Prostate gland (tissue), 2 donors: ENCODE data around the gene MTA3. TPM values are rescaled to one million over a fixed set of nuclear protein-coding genes. Genes with fewer than 3 reads are reported as not detected.

Experiments
- DNase-seq: peaks from one replicate; pipeline ENCODE4 v3.0.0-alpha.2; 2019; ENCODE audit warnings: low spot score
- H3K27ac ChIP-seq, 2 donors: fragments of 200-600 bp; sonication (generic); 2 replicates each; pipeline ENCODE4 v1.5.1; 2017 to 2019
- H3K27me3 ChIP-seq: fragments of 200-600 bp; sonication (generic); replicated peaks from 2 replicates; pipeline ENCODE4 v1.5.1; 2019; ENCODE audit not compliant: insufficient read depth
- H3K36me3 ChIP-seq, 2 donors: fragments of 200-600 bp; sonication (generic); 1 replicate in 1 of 2; 2 replicates in 1 of 2; pipeline versions ENCODE4 v1.5.1 to v1.8.1; 2017 to 2019
- H3K4me1 ChIP-seq: fragments of 200-600 bp; sonication (generic); replicated peaks from 2 replicates; pipeline ENCODE4 v1.5.1; 2019
- H3K4me3 ChIP-seq, 2 donors: fragments of 200-600 bp; sonication (generic); 2 replicates each; pipeline ENCODE4 v1.5.1; 2017 to 2019
- H3K9me3 ChIP-seq: fragments of 200-600 bp; sonication (generic); 2 replicates; pipeline ENCODE4 v1.5.1; 2017
- CTCF ChIP-seq, 4 experiments: fragments of 200-600 bp in 2 of 4; fragments of 450-650 bp in 2 of 4; sonication (generic) in 2 of 4; IDR thresholded peaks; 1 replicate in 3 of 4; 2 replicates in 1 of 4; pipeline ENCODE4 v1.5.1; 2016 to 2019; ENCODE audit warnings: antibody characterized with exemption in 4 of 4, mild to moderate bottlenecking in 2 of 4, moderate library complexity in 2 of 4
- POLR2A ChIP-seq: fragments of 450-650 bp; IDR thresholded peaks from one replicate; pipeline ENCODE4 v1.6.1; 2016; ENCODE audit warnings: antibody characterized with exemption, mild to moderate bottlenecking
- POLR2AphosphoS5 ChIP-seq: sonication (generic); formaldehyde crosslinking; IDR thresholded peaks from one replicate; pipeline ENCODE4 v1.6.1; 2017; ENCODE audit warnings: antibody characterized with exemption
- WGBS: methylation state at CpG from one replicate; pipeline ENCODE4 v1.1.5; 2018; 5-methylcytosine and 5-hydroxymethylcytosine counted together
- intact Hi-C: fragments of 100-400 bp; cut with DNase I; formaldehyde crosslinking; loops from one replicate; pipeline ENCODE4 v1.14.2; 2022
- total RNA-seq, 2 donors: library from RNA; depleted of rRNA; stranded (reverse); fragments of >200 nt; gene quantifications; one replicate each; pipeline ENCODE4 v1.1.0, GENCODE V29; 2016

The MTA3 gene
- total RNA-seq, 2 donors from 2014 or later = 23.6 to 53.4 TPM

GRCh38 chr2:42537493-42537892 lies 30.9 kb upstream of the MTA3 start:
- WGBS = 95% methylated on average over 3 of the region's 3 CpGs
- intact Hi-C loops = no loop called here
- no peaks in the 10 kb centered on the region for H3K9me3 ChIP-seq

GRCh38 chr2:42542871-42543270 lies 25.6 kb upstream of the MTA3 start:
- no peaks in the 10 kb centered on the region for H3K9me3 ChIP-seq
- H3K36me3 ChIP-seq = no peaks in the 10 kb centered on the region
- no peak overlapping the region for H3K4me3 ChIP-seq
- intact Hi-C loops = no loop called here
- no peak overlapping the region for H3K27ac ChIP-seq
- DNase-seq = no peak
- no peak for TF ChIP-seq POLR2A
- TF ChIP-seq POLR2AphosphoS5 = no peak
- TF ChIP-seq CTCF (IDR thresholded peaks at IDR 0.05) = no peak
- no peaks in the 10 kb centered on the region for H3K4me1 ChIP-seq
- no peaks in the 10 kb centered on the region for H3K27me3 ChIP-seq
- WGBS = 88% methylated on average over 4 of the region's 4 CpGs

More at GRCh38 chr2:42537493-42537892, 30.9 kb upstream of the MTA3 start:
- Histone ChIP-seq H3K4me1 (no peaks in the 10 kb centered on the region), H3K27me3 (no peaks in the 10 kb centered on the region), H3K4me3 (no peak overlapping the region), H3K36me3 (no peaks in the 10 kb centered on the region), H3K27ac (no peak overlapping the region)
- TF ChIP-seq CTCF (IDR thresholded peaks at IDR 0.05) (no peak), POLR2A (no peak), POLR2AphosphoS5 (no peak)
- no peak for DNase-seq

- Histone ChIP-seq H3K4me3 (no peak overlapping the region), H3K36me3 (no peaks in the 10 kb centered on the region), H3K4me1 (no peaks in the 10 kb centered on the region), H3K27me3 (no peaks in the 10 kb centered on the region), H3K27ac (no peak overlapping the region), H3K9me3 (no peaks in the 10 kb centered on the region)
- intact Hi-C loops = no loop called here
- TF ChIP-seq POLR2AphosphoS5 (no peak), CTCF (IDR thresholded peaks at IDR 0.05) (no peak), POLR2A (no peak)
- DNase-seq = no peak
- 90% methylated on average over 8 of the region's 8 CpGs for WGBS
Observed at GRCh38 chr2:42545023-42545721, 23.3 kb upstream of the MTA3 start.

- no peaks in the 10 kb centered on the region for H3K27me3 ChIP-seq
- DNase-seq = no peak
- no peak overlapping the region for H3K4me3 ChIP-seq
- no peak overlapping the region for H3K27ac ChIP-seq
- H3K4me1 ChIP-seq = no peaks in the 10 kb centered on the region
- H3K9me3 ChIP-seq = no peaks in the 10 kb centered on the region
- WGBS = 40% methylated on average over 9 of the region's 9 CpGs
- TF ChIP-seq POLR2A (no peak), POLR2AphosphoS5 (no peak), CTCF (IDR thresholded peaks at IDR 0.05) (no peak)
- H3K36me3 ChIP-seq = no peaks in the 10 kb centered on the region
- intact Hi-C loops = no loop called here
Observed at GRCh38 chr2:42545841-42546390, 22.5 kb upstream of the MTA3 start.

- no peak for DNase-seq
- H3K27me3 ChIP-seq = no peaks in the 10 kb centered on the region
- H3K27ac ChIP-seq = no peak overlapping the region
- H3K4me1 ChIP-seq = no peaks in the 10 kb centered on the region
- WGBS = 50% methylated on average over 9 of the region's 9 CpGs
- no peak overlapping the region for H3K4me3 ChIP-seq
- intact Hi-C loops = no loop called here
- H3K36me3 ChIP-seq = no peaks in the 10 kb centered on the region
- TF ChIP-seq POLR2AphosphoS5 = no peak
- no peak for TF ChIP-seq POLR2A
- TF ChIP-seq CTCF (IDR thresholded peaks at IDR 0.05) = no peak
- no peaks in the 10 kb centered on the region for H3K9me3 ChIP-seq
Observed at GRCh38 chr2:42547014-42547413, 21.4 kb upstream of the MTA3 start.
